Measurements from ENCODE around the gene LPIN1.
"Not testable (repeated sequence)": the region's sequence is repeated elsewhere in the genome, so short reads cannot be mapped to it uniquely, and the experiment has no call there.

DNA sequence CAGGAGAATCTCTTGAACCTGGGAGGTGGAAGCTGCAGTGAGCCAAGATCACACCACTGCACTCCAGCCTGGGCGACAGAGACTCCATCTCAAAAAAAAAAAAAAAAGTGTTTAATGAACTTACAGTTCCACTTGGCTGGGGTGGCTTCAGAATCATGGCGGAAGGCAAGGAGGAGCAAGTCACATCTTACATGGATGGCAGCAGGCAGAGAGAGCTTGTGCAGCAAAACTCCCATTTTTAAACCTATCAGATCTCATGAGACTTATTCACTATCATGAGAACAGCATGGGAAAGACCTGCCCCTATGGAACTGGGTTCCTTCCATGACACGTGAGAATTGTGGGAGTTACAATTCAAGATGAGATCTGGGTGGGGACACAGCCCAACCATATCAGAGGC is 113.5 kb downstream of the LPIN1 start:
- TF ChIP-seq, protein P1, sequence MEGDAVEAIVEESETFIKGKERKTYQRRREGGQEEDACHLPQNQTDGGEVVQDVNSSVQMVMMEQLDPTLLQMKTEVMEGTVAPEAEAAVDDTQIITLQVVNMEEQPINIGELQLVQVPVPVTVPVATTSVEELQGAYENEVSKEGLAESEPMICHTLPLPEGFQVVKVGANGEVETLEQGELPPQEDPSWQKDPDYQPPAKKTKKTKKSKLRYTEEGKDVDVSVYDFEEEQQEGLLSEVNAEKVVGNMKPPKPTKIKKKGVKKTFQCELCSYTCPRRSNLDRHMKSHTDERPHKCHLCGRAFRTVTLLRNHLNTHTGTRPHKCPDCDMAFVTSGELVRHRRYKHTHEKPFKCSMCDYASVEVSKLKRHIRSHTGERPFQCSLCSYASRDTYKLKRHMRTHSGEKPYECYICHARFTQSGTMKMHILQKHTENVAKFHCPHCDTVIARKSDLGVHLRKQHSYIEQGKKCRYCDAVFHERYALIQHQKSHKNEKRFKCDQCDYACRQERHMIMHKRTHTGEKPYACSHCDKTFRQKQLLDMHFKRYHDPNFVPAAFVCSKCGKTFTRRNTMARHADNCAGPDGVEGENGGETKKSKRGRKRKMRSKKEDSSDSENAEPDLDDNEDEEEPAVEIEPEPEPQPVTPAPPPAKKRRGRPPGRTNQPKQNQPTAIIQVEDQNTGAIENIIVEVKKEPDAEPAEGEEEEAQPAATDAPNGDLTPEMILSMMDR (IDR thresholded peaks at IDR 0.05): not testable (repeated sequence)
- TF ChIP-seq POLR2AphosphoS5, POLR2A (IDR thresholded peaks at IDR 0.05): not testable (repeated sequence)

Measured in breast epithelium (tissue), 3 donors.